Ishikawa (cell line): Measurements from ENCODE around the gene SDE2.

Experiments used
- FOXM1 ChIP-seq: IDR thresholded peaks from 2 replicates; pipeline ENCODE4 v1.6.1; 2012; ENCODE audit warnings: low read depth, borderline replicate concordance
- TAF1 ChIP-seq: IDR thresholded peaks from 2 replicates; pipeline ENCODE4 v1.6.1; 2012; ENCODE audit warnings: low read depth, mild to moderate bottlenecking

DNA sequence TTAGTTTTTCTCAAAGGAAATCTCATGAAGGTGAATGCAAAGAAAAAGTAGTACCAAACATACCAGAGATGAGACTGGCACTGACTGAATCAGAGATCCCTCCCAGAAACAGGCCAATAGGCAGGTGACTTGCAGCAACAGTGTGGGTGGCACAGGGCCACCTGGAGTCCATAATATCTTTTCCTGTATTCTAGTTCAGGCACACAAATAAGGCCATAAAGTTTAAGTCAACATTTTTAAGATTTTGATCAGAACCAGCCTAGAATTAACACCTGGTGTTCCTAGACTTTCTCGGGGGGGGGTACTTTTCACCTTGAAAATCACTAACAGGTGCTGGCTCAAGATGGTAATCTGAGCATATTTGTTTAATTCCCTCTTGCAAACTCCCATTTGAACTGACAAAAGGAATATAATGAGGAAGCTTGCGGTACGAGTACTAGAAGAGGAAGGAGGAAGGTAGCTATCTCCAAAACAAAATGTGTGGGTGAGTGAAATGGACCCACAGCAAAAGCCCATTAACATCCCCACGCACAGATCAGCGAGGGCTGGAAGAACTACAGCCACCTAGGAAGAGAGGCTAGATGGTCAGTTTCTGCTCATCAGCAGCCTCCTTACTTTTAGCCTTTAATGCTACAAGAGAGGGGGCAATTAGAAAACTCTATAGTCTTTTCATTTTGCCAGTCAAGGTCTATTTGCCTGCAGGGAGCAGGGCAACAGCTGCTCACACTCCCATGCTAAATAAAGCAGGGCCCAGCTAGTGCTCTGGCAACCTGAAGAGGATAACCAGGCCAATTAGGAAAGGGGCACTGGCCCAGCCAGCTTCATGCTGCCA, 18.9 kb downstream of the SDE2 start:
- TF ChIP-seq TAF1 (no peak), FOXM1 (no peak)
